Type B pancreatic cell (in vitro differentiated cells): ENCODE results near the gene OR2C3. TPM values are rescaled to one million over a fixed set of nuclear protein-coding genes. Genes with fewer than 3 reads are reported as not detected.
"Not testable (repeated sequence)": the region's sequence is repeated elsewhere in the genome, so short reads cannot be mapped to it uniquely, and the experiment has no call there.

Experiments used
- DNase-seq: peaks from one replicate; pipeline ENCODE4 v3.0.0; 2021; ENCODE audit warnings: mixed read lengths; ENCODE audit not compliant: unreplicated experiment; ENCODE audit errors: extremely low spot score
- H3K27ac Mint-ChIP-seq: 2 replicates; pipeline ENCODE4 v1.8.0; 2021; ENCODE audit warnings: mild to moderate bottlenecking, mixed read lengths
- H3K27me3 Mint-ChIP-seq: 2 replicates; pipeline ENCODE4 v1.8.0; 2021; ENCODE audit warnings: mixed read lengths
- H3K36me3 Mint-ChIP-seq: 2 replicates; pipeline ENCODE4 v1.8.0; 2021; ENCODE audit warnings: mixed read lengths
- H3K4me1 Mint-ChIP-seq: one replicate; pipeline ENCODE4 v1.8.0; 2021; ENCODE audit warnings: mixed read lengths; ENCODE audit not compliant: unreplicated experiment
- H3K4me3 Mint-ChIP-seq: 2 replicates; pipeline ENCODE4 v1.8.0; 2021; ENCODE audit warnings: mild to moderate bottlenecking, mixed read lengths
- H3K9me3 Mint-ChIP-seq: 2 replicates; pipeline ENCODE4 v1.8.0; 2021; ENCODE audit warnings: mixed read lengths
- total RNA-seq: library from RNA; stranded (reverse); gene quantifications from 2 replicates; pipeline ENCODE4 v1.2.1, GENCODE V29; 2021; ENCODE audit warnings: low replicate concordance
- TF ChIP-seq, protein P1 (sequence below): fragments of 200-600 bp; sonication (generic); conservative IDR thresholded peaks from 2 replicates; pipeline ENCODE4 v1.5.0; 2021; ENCODE audit warnings: antibody characterized with exemption, mild to moderate bottlenecking

The OR2C3 gene
- total RNA-seq, 1 donor from 2014 or later: not detected

DNA sequence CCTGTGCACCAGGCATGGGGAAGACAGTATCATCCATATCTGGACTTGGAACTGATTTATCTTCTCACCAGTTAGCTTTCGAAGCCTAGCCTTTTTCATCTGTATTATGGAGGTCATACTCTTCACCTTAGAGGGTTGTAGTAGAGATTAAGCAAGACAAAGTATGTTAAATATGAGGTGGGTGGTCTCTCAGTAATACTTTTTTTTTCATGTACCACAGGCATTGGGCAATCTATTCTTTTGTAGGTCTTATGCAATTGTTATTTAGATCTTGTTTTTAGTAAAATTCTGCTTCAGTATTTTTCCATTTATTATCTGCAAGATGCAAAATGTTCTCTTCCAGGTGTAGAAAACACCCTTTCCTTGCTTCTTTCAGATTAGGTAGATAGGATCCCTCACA, 43.1 kb downstream of the OR2C3 start:
- Mint-ChIP-seq H3K4me3 (no peak overlapping the region), H3K27me3 (peaks cover 17% of the 10 kb centered on the region), H3K27ac (no peak overlapping the region), H3K36me3 (no peaks in the 10 kb centered on the region), H3K9me3 (no peaks in the 10 kb centered on the region), H3K4me1 (no peaks in the 10 kb centered on the region)
- TF ChIP-seq, protein P1, sequence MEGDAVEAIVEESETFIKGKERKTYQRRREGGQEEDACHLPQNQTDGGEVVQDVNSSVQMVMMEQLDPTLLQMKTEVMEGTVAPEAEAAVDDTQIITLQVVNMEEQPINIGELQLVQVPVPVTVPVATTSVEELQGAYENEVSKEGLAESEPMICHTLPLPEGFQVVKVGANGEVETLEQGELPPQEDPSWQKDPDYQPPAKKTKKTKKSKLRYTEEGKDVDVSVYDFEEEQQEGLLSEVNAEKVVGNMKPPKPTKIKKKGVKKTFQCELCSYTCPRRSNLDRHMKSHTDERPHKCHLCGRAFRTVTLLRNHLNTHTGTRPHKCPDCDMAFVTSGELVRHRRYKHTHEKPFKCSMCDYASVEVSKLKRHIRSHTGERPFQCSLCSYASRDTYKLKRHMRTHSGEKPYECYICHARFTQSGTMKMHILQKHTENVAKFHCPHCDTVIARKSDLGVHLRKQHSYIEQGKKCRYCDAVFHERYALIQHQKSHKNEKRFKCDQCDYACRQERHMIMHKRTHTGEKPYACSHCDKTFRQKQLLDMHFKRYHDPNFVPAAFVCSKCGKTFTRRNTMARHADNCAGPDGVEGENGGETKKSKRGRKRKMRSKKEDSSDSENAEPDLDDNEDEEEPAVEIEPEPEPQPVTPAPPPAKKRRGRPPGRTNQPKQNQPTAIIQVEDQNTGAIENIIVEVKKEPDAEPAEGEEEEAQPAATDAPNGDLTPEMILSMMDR: no peak
- no peak for DNase-seq

DNA sequence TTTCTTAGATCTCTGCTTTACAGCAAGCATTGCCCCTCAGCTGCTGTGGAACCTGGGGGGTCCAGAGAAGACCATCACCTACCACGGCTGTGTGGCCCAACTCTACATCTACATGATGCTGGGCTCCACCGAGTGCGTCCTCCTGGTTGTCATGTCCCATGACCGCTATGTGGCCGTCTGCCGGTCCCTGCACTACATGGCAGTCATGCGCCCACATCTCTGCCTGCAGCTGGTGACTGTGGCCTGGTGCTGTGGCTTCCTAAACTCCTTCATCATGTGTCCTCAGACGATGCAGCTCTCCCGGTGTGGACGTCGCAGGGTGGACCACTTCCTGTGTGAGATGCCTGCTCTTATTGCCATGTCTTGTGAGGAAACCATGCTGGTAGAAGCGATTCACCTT, 44.9 kb downstream of the OR2C3 start:
- no peaks in the 10 kb centered on the region for H3K9me3 Mint-ChIP-seq
- H3K4me3 Mint-ChIP-seq: no peak overlapping the region
- no peak overlapping the region for H3K27ac Mint-ChIP-seq
- DNase-seq: no peak
- H3K4me1 Mint-ChIP-seq: no peaks in the 10 kb centered on the region
- peaks cover 26% of the 10 kb centered on the region for H3K27me3 Mint-ChIP-seq
- TF ChIP-seq, protein P1: no peak
- no peaks in the 10 kb centered on the region for H3K36me3 Mint-ChIP-seq

DNA sequence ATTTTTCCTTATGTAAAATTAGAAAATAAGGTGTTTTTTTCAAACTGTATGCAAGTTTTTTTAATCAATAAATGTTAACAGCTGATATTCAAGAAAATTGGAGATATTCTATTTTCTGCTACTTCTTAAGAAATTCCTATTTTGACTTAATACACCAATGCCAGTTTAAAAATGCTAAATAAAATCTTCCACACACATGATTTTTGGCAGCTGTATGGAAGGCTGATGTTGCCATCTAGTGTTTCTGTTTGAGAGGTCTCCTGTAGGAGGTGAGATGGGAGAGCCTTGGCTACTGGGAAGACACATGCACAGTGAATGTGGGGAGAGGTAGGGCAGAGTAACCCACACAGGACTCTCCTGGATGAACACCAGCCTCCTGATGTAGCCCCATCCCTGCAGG, 49.2 kb downstream of the OR2C3 start:
- no peaks in the 10 kb centered on the region for H3K4me1 Mint-ChIP-seq
- H3K9me3 Mint-ChIP-seq: no peaks in the 10 kb centered on the region
- peaks cover 22% of the 10 kb centered on the region for H3K27me3 Mint-ChIP-seq
- no peak overlapping the region for H3K4me3 Mint-ChIP-seq
- H3K27ac Mint-ChIP-seq: no peak overlapping the region
- TF ChIP-seq, protein P1: peak; percentile 71
- H3K36me3 Mint-ChIP-seq: no peaks in the 10 kb centered on the region
- DNase-seq: no peak

DNA sequence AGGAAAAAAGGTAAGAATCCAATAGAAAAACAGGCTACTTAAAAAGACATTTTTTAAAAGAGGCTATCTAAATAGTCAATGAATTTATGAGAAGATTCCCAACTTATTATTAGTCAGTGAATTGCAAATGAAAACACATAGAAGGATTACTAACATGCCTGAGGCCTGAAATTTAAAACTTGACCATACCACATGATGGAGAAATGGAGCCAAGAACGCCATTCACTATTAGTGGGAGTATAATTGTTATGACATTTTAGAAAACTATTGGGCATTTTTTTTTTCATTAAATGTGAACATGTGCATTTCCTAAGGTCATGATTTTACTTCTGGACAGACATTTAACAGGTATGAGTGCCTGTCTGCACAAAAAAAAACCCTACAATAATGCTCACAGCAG, 53.5 kb downstream of the OR2C3 start:
- DNase-seq: no peak
- H3K27me3 Mint-ChIP-seq: peaks cover 5% of the 10 kb centered on the region
- no peak overlapping the region for H3K27ac Mint-ChIP-seq
- no peaks in the 10 kb centered on the region for H3K36me3 Mint-ChIP-seq
- H3K4me1 Mint-ChIP-seq: no peaks in the 10 kb centered on the region
- TF ChIP-seq, protein P1: no peak
- no peaks in the 10 kb centered on the region for H3K9me3 Mint-ChIP-seq
- no peak overlapping the region for H3K4me3 Mint-ChIP-seq

DNA sequence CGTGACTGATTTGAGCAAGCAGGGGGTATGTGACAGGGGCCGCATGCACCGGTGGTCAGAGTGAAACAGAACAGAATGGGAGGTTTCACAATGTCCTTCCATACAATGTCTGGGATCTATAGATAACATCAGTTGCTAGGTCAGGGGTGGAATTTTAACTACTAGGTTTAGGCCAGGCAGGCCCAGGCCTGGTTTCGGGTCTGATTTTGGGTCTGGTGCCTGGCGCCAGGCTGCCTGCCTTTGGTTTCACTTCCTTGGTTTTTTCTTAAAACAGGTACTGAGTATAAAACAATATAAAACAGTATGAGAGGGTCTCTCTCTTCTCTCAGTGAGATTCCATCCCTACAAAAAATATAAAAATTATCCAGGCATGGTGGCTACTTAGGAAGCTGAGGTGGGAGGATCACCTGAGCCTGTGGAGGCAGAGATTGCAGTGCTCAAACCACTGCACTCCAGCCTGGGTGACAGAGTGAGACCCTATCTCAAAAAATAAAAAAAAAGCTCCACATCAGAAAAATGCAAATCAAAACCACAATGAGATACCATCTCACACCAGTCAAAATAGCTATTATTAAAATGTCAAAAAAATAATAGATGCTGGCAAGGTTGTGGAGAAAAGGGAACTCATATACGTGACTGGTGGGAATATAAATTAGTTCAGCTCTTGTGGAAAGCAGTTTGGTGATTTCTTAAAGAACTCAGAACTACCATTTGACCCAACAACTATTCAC, 59.7 kb downstream of the OR2C3 start:
- not testable (repeated sequence) for DNase-seq, H3K27me3 Mint-ChIP-seq, H3K27ac Mint-ChIP-seq, H3K4me3 Mint-ChIP-seq, H3K4me1 Mint-ChIP-seq, H3K36me3 Mint-ChIP-seq, H3K9me3 Mint-ChIP-seq

DNA sequence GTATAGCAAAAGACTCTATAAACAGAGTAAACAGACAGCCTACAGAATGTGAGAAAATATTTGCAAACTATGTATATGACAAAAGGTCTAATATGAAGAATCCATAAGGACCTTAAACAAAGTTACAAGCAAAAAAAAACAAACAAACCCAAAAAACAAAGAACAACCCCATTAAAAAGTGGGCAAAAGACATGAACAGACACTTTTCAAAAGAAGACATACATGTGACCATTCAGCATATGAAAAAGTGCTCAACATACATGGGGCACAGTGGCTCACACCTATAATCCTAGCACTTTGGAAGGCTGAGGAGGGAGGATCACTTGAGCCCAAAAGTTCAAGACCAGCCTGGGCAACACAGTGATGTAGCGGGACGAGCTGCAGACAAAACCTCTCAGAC, 60.4 kb downstream of the OR2C3 start:
- Mint-ChIP-seq H3K9me3 (no peaks in the 10 kb centered on the region), H3K36me3 (no peaks in the 10 kb centered on the region), H3K4me3 (no peak overlapping the region), H3K4me1 (no peaks in the 10 kb centered on the region), H3K27me3 (peaks cover 4% of the 10 kb centered on the region), H3K27ac (no peak overlapping the region)
- TF ChIP-seq, protein P1: no peak
- no peak for DNase-seq

Other genes starting within 250 kb of the OR2C3 start
- gene ZNF496, start 204.6 kb downstream of the OR2C3 start, total RNA-seq: 24.3 and 47.1 TPM in 2 replicates
- not detected in 2 replicates for gene NLRP3, start 120.3 kb downstream of the OR2C3 start, total RNA-seq
- not detected in 2 replicates for gene OR2B11, start 78.3 kb downstream of the OR2C3 start, total RNA-seq
- not detected in 2 replicates for gene GCSAML, start 12.7 kb upstream of the OR2C3 start, total RNA-seq
- not detected in 2 replicates for gene OR2G2, start 51.9 kb upstream of the OR2C3 start, total RNA-seq
- gene OR2G3, start 69.1 kb upstream of the OR2C3 start, total RNA-seq: not detected in 2 replicates
- gene OR13G1, start 143.3 kb upstream of the OR2C3 start, total RNA-seq: not detected in 2 replicates
- gene OR6F1, start 180.2 kb upstream of the OR2C3 start, total RNA-seq: not detected in 2 replicates
- not detected in 2 replicates for gene OR14K1, start 202.2 kb upstream of the OR2C3 start, total RNA-seq
- gene OR14A2, start 211.7 kb upstream of the OR2C3 start, total RNA-seq: not detected in 2 replicates
- not detected in 2 replicates for gene OR1C1, start 224.1 kb upstream of the OR2C3 start, total RNA-seq